ENCODE data around the gene MAST3.

Gene MAST3

DNA sequence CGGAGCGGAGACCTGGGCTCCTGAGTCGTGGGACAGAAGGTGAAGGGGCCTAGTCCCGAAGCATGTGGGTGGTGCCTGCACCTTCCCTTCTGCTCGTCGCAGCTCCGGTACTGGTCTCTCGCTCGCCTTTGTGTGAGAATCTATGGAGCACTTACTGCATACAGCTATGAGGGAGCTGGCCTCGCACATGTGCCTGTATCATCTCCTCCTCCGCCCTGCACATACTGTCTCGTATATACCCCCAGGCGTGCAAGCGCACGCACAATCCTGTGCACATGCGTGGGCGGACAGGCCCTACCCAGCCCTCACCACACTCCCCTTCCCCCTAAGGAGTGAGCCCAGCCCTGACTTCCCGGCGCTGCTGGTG, 64.0 kb downstream of the MAST3 start:
- no peak for DNase-seq

DNA sequence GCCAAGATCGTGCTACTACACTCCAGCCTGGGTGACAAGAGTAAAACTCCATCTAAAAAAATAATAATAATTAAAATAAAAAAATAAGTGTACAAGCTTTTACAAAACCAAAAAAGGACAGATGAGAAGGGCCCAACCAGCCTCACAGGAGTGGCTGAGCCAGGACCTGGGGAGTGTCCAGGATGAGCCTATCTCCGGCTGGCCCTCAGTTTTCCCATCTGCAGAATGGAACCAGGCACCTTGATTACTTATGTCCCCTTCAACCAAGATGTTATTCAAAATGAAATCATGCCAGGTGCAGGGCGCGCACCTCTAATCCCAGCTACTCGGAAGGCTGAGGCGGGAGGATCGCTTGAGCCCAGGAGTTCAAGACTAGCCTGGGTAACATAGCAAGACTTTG, 66.5 kb downstream of the MAST3 start:
- no peak for DNase-seq

DNA sequence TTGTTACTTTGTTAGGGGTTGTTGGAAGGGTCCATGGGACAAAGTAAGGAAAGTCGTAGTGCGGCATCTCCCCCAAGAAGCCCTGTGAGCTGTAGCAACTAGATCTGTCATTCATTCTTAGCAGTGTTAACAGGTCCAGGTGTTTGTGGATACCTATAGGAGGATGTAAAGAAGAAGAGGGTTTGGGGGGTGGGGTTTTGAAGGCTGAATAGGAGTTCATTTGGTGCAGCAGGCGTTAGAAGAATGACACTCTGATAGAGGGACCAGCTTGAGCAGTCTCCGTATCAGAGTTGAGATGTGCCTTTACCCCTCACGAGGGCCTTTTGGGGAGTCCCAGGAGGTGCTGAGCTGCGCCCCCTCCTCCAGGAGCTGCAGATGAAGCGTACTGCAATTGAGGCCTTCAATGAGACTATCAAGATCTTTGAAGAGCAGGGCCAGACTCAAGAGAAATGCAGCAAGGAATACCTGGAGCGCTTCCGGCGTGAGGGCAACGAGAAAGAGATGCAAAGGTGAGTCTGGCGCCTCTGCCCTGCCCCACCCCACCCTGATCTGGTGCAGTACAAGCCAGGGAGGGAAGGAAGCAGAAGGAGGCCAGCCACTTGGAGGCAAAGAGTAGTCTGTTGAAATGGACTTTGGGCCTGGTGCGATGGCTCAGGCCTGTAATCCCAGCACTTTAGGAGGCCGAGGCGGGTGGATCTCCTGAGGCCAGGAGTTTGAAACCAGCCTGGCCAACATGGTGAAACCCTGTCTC, 68.4 kb downstream of the MAST3 start:
- no peak for DNase-seq

DNA sequence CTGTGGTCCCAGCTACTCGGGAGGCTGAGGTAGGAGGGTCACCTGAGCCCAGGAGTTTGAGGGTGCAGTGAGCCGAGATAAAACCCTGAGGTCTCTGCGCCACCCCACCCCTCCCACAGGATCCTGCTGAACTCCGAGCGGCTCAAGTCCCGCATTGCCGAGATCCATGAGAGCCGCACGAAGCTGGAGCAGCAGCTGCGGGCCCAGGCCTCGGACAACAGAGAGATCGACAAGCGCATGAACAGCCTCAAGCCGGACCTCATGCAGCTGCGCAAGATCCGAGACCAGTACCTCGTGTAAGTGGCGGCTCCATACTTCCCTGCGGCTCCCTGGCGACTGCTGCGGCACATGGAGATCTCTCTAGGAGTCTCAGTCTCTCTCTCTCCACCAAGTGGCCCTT, 69.4 kb downstream of the MAST3 start:
- DNase-seq: no peak

DNA sequence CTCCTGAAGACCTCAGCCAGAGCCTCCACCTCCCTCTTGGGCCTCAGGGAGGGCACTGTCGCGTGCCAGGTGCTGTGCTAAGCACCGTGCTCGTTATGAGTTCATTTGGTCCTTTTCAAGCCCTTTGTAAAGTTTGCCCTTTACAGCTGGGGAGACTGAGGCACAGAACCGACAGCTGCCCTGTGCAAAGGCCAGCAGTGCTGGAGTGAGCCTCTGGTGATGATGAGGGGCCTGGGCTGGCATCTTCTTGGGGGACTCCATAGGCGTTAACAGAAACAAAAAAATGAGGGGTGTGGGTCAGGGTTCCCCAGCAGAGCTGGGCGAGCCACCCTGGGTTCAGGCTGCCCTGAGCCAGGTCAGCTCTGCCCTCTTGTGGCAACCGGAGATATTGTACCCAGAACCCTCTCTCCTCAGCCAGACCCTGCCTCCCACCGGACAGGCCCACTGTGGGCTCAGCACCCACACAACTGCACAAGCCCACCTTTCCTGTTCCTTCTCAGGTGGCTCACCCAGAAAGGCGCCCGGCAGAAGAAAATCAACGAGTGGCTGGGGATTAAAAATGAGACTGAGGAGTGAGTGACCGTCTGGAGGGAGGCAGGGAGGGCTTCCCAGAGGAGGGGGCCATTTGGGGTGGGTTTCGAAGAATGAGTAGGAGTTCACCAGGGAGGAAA, 70.5 kb downstream of the MAST3 start:
- peak; percentile 65 for DNase-seq

DNA sequence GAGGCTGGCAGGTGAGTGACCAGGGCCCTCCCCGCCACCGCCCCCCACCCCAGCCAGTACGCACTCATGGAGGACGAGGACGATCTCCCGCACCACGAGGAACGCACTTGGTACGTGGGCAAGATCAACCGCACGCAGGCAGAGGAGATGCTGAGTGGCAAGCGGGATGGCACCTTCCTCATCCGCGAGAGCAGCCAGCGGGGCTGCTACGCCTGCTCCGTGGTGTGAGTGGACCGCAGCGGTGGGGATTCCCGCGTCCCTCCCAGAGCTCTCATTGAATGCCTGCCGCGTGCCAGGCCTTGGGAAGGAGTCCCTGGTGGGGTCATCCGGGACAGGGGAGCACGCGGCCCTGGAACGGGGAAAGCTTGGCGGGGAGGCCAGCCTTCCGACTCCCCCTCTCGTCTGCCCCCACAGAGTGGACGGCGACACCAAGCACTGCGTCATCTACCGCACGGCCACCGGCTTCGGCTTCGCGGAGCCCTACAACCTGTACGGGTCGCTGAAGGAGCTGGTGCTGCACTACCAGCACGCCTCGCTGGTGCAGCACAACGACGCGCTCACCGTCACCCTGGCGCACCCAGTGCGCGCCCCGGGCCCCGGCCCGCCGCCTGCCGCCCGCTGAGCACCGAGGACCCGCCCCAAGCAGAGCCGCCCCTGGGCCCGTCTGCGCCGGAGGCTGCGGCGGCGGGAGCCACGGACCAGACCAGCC, 71.2 kb downstream of the MAST3 start:
- DNase-seq: no peak

DNA sequence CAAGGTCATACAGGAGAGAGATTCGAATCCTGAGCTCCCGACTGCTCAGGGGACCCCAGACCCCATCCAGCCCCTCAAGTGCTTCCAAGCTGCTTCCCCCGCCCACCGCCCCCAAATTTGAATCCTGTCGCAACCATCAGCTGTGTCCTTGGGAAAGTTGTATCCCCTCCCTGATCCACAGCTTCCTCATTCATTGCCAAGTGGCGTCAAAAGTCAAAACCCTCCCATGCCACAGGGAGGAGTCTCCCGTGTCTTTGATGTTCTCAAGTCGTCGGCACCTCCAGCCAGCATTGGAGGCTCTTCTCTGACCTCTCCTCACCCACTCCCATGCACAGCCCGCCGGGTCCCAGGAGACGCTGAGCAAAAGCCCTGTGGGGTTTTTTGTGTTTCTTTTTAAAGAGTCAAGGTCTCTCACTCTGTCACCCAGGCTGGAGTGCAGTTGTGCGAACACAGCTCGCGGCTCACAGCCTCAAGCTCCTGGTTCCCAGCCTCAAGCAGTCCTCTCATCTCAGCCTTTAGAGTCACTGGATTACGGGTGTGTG, 73.2 kb downstream of the MAST3 start:
- DNase-seq: no peak

DNA sequence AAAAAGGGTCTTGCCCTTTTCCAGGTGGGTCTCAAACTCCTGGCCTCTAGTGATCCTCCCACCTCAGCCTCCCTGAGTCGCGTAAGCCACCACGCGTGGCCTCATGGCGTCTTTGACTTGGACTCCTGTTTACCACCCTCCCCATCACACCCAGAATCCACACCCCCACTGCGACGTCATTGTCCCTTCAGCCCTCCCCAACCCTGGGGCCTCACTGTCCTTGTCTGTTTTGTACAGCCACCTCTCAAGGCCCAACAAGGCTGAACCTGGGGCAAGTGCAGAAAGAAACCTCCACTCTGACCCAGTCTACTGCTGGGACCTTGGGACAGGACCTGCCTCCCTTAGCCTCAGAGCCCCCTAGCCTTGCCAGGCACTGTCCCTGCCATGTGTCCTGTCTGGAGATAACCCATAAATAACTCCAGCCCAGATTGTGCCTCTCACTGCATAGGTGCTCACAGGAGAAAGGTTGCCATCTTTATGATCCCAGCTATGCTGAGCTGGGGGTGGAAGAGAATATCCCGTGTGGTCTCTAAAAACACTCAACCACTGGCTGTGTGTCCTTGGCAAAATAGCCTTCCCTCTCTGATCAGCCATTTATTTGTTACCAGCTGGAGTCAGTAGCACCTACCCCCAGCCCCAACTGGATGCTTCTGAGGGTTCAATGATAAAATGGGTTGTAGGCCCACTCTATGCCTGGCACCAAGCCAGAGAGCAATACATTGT, 74.2 kb downstream of the MAST3 start:
- no peak for DNase-seq

DNA sequence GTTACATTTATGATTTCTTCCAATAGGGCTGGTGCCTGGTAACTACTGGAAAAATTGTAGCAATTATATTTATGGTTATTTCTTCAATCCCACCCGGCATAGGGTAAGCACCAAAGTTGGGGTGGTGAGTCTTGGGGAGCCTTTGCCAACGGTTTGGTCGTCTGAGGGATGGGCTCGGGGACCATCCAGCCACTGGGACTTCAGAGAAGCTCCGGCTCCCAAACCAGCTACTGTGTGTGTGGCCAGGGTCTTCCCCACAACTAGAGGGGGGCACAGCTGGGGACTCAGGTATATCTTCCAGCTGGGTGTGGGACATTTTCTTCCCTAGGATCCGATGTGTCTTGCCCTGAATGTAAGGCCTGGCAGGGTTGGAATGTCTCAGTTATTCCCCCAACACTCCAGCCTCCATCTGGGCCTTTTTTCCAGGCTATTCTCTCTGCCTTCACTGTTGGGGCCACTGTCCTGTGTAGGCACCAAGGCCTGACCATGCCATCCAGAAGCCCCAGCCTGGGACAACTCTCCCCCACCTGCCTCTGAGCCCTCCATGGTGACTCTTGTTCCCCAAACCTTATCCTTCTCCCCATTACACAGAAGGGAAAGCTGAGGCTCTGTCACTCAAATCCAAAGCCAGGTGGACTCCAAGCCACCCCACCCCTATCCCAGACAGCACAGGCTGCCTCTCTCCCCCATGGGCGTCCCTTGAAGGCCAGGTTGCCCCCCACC, 74.9 kb downstream of the MAST3 start:
- DNase-seq: no peak

DNA sequence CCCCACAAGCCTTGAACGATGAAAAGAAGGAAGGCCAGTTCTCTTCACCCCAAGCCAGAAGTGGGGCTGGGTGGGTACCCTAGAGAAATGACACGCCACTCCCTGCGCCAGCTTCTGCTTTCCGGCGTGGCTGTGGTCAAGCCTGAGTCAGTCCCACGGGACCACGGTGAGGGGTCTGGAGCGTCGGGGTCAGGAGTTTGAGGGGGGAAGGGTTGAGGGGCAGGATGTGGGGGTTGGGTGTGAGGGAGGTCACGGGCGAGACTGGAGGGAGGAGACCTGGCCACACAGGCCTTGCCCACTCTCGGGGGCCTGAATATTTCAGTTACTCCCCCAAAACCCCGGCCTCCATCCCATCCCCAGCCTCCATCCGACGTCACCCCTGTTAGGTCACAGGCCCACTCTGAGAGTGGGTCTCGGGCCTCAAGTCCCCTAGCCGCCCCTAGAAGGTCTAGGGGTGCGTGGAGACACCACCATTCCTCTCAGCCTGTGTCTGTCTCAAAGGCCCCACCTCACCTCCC, 75.5 kb downstream of the MAST3 start:
- no peak for DNase-seq

DNA sequence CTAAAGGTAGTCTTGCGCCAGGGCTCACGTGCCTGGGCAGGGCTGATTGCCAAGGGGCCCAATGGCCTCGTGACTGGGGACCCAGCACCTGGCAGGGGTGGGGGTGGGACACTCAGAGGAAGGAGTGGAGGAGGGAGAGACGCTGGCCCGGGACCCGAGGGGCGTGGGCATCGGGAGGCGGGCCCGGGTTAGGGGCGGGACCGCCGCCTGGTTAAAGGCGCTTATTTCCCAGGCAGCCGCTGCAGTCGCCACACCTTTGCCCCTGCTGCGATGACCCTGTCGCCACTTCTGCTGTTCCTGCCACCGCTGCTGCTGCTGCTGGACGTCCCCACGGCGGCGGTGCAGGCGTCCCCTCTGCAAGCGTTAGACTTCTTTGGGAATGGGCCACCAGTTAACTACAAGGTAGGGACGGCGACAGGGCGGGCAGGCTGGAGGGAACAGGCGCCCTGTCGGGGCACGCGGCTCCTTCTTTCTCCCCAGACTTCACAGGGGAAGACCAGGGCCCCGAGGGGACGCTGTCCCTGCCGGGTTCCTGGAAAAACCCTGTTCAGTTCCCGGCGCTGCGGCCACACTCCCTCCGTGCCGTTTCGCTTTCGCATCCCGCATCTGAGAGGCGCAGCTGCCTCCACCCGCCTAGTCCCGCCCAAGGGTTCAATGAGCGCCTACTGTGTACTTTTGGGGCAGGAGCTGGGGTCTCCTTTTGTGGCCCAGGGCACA, 76.2 kb downstream of the MAST3 start, which contains the start of gene IFI30:
Gene IFI30, plus strand, starts transcription at position 242 of the 717 bp plus-strand sequence. Its CDS starts 29 bp downstream, at position 271.
- DNase-seq: peak; percentile 69

DNA sequence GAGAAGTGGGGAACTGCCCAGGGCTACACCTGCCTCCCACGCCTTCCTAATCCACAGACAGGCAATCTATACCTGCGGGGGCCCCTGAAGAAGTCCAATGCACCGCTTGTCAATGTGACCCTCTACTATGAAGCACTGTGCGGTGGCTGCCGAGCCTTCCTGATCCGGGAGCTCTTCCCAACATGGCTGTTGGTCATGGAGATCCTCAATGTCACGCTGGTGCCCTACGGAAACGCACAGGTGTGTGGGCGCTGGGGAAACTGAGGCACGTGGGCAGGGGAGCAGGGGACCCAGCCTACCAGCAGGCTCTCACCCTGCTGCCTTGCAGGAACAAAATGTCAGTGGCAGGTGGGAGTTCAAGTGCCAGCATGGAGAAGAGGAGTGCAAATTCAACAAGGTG, 77.4 kb downstream of the MAST3 start:
- no peak for DNase-seq

DNA sequence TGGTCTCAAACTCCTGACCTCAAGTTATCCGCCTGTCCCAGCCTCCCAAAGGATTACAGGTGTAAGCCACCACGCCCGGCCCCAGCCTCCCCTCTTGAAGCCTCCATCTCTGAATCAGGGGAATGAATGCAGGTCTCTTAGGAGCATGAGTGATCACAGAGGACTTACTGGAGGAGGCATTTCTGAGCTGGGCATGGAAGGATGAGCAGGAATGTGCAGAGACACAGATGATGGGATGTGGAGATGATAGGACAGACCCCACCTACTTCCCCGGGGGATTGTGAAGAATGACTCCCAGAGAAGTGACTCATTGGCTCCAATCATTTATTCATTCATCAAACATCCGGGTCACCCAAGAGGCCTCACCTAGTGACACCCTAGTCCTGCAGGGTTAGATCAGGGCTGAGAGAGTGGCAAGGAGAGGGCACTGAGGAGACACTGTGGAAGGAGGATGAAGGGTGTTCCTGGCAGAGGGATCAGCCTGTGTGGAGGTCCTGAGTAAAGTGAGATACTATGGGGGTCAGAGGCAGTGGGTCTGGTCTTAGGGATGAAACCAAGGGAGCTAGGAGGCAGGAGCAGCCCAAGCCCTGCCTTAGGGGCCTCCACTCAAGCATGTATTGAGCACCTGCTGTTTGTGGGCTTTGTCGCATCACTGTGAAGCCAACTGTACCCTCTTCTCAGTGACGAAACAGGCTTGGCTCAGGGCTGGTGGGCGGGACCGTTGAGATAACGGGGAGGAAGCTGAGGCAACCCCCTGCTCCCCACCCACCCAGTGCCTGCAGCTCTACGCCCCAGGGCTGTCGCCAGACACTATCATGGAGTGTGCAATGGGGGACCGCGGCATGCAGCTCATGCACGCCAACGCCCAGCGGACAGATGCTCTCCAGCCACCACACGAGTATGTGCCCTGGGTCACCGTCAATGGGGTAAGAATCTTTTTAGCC, 79.1 kb downstream of the MAST3 start:
- DNase-seq: no peak

DNA sequence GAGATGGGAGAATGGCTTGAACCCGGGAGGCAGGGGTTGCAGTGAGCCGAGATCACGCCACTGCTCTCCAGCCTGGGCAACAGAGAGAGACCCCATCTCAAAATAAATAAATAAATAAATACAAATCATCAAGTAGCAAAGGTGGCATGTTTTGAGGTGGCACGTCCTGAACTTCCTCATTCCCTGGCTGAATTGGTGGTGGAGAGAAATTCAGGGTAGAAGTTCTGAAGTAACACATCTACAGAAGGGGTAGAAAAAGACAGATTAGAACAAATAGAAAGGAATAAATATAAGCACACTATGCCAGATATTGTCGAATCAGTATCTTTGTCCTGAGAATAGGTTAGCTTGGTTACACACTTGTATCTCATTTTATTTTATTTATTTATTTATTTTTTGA, 82.4 kb downstream of the MAST3 start:
- DNase-seq: no peak

DNA sequence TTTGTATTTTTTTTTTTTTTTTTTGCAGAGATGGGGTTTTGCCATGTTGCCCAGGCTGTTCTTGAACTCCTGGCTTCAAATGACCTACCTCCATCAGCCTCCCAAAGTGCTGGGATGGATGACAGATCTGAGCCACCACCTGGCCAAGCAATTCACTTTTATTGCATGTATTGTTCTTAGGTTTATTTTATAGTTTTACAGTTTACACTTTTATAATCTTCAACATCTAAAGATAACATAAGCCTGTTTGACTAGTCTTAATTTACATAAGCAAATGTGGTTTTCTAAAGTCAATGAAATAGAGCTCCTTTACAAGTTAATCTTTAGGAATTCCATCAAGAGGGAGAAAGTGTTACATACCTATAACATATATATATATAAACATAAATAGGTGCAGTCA, 86.0 kb downstream of the MAST3 start:
- no peak for DNase-seq

DNA sequence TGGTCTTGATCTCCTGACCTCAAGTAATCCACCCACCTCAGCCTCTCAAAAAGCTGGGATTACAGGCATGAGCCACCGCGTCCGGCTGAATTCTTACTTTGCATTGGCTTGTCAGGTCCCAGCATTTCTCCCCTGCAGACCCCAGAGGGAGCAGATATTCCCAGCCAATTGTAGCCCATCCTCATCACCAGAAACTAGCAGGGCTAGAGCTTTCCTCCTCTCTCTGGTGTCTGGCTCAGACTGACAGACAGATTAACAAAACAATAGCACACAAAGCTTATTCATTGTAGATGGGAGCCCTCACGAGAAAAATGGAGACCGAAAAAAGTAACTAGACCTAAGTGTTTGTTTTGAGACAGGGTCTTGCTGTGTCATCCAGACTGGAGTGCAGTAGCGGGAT, 88.0 kb downstream of the MAST3 start:
- DNase-seq: no peak

DNA sequence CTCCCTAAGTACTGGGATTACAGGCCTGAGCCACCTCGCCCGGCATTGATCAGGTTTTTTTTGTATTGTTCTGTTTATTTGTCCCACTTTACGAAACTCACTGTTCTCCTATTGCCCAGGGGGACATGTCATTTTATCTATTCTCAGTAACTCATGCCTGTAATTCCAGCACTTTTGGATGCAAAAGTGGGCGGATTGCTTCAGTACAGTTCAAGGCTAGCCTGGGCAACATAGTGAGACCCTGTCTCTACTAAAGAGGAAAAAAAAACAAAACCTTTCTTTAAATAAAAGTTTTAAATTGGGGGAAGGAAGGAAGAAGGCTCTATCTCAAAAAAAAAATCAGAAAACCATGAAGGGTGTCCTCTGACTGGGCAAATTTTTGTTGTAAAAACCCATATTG, 92.7 kb downstream of the MAST3 start:
- DNase-seq: no peak

DNA sequence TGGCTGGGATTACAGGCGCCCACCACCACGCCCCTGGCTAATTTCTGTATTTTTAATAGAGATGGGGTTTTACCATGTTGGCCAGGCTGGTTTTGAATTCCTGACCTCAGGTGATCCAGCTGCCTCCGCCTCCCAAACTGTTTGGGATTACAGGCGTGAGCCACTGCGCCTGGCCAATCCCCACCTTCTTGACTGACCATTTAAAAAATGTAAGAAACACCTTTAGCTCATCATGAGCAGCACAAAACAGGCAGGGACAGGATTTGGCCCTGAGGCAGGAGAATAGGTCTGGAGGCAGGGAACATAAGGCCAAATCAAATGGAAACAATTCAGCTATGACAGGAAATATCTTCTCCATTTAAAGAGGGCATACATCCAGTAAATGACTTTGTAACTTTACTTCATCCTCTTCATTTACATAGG, 94.1 kb downstream of the MAST3 start:
- DNase-seq: no peak

DNA sequence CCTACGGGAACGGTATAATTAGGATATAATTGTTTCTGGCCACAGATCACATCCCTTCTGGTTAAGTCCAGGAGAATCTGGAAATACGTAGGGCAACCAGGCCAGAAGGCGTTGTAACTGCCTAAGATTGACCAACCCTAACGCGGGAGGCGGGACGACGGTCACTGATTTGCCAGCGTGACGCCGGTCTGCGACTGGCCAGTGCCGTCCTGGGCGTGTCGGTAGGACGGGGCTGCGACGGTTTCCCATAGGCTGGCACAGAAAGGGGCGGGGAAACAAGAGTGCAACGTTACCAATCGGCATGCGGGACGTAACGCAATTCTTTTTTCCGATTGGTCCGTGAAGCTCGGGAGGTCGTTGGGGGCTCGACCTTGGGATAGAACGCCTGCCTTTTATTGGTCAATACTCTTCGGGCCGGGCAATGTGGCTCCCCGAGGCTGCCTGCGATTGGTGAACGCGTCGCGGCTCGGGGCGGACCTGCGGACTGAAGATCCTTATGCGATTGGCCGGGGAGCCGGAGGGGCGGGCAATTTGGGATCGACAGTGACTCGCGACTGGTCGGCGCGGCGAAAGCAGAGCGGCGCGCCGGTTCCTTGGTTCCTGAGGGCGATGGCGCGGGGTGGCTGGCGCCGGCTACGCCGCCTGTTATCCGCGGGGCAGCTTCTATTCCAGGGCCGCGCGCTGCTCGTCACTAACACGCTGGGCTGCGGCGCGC, 95.3 kb downstream of the MAST3 start, which contains the start of gene MPV17L2:
Gene MPV17L2, plus strand, starts transcription at position 546 of the 715 bp plus-strand sequence. Its CDS starts 64 bp downstream, at position 610.
- DNase-seq: peak; percentile 95
